Activated CD4-positive, alpha-beta T cell treated with anti-CD3 and anti-CD28 coated beads, Interleukin-10, Interleukin-2, amounts not matched to agents 100 ng/mL and 50 ng/mL, durations not matched to agents 16 hours and 8 hours (primary cell): ENCODE data around the gene GTF2IRD2.
"Not testable (repeated sequence)": the region's sequence is repeated elsewhere in the genome, so short reads cannot be mapped to it uniquely, and the experiment has no call there.

Experiments used
- DNase-seq: peaks from one replicate; pipeline ENCODE4 v3.0.0-alpha.2; 2020

GTF2IRD2 gene

GRCh38 chr7:74850833-74851721 lies at the start of gene GTF2IRD2:
TSS of gene GTF2IRD2 (minus strand) at chr7:74851605. CDS start at chr7:74836378, 15,227 bp downstream.
- DNase-seq, result not testable (repeated sequence)

- DNase-seq, result peak; percentile 91
Observed at GRCh38 chr7:74890158-74891123, 39.0 kb upstream of the GTF2IRD2 start.

GRCh38 chr7:74889518-74890129 lies 38.2 kb upstream of the GTF2IRD2 start:
- not testable (repeated sequence) for DNase-seq

- DNase-seq, result not testable (repeated sequence)
Observed at GRCh38 chr7:74885295-74885694, 33.9 kb upstream of the GTF2IRD2 start.

GRCh38 chr7:74882110-74882509 lies 30.7 kb upstream of the GTF2IRD2 start:
- not testable (repeated sequence) for DNase-seq

GRCh38 chr7:74874748-74875512 lies 23.5 kb upstream of the GTF2IRD2 start:
- not testable (repeated sequence) for DNase-seq

- not testable (repeated sequence) for DNase-seq
Observed at GRCh38 chr7:74874104-74874747, 22.8 kb upstream of the GTF2IRD2 start.

- not testable (repeated sequence) for DNase-seq
Observed at GRCh38 chr7:74872542-74872941, 21.1 kb upstream of the GTF2IRD2 start.

GRCh38 chr7:74865777-74866176 lies 14.4 kb upstream of the GTF2IRD2 start:
- not testable (repeated sequence) for DNase-seq

- DNase-seq, result not testable (repeated sequence)
Observed at GRCh38 chr7:74849853-74850252, 1.6 kb downstream of the GTF2IRD2 start.

GRCh38 chr7:74830411-74830810 lies 21.0 kb downstream of the GTF2IRD2 start:
- DNase-seq, result not testable (repeated sequence)

- DNase-seq, result not testable (repeated sequence)
Observed at GRCh38 chr7:74829959-74830358, 21.4 kb downstream of the GTF2IRD2 start.

- DNase-seq, result not testable (repeated sequence)
Observed at GRCh38 chr7:74821259-74821658, 30.1 kb downstream of the GTF2IRD2 start.

GRCh38 chr7:74820146-74820805 lies 31.1 kb downstream of the GTF2IRD2 start:
- not testable (repeated sequence) for DNase-seq

- not testable (repeated sequence) for DNase-seq
Observed at GRCh38 chr7:74815882-74816281, 35.5 kb downstream of the GTF2IRD2 start.

GRCh38 chr7:74798644-74799043 lies 52.8 kb downstream of the GTF2IRD2 start:
- DNase-seq, result peak; percentile 15

- DNase-seq, result not testable (repeated sequence)
Observed at GRCh38 chr7:74797848-74798622, 53.4 kb downstream of the GTF2IRD2 start.

GRCh38 chr7:74789200-74789736 lies 62.1 kb downstream of the GTF2IRD2 start:
- not testable (repeated sequence) for DNase-seq

- peak; percentile 97 for DNase-seq
Observed at GRCh38 chr7:74788369-74789150, 62.8 kb downstream of the GTF2IRD2 start.
